Tibial artery (tissue), 4 donors: Measurements from ENCODE around the gene AIFM2.

ENCODE experiments used
- DNase-seq, 2 donors: peaks; one replicate each; pipeline ENCODE4 v3.0.0-alpha.2; 2019
- H3K27ac ChIP-seq, 2 donors: fragments of 200-600 bp; sonication (generic) in 1 of 2; 1 replicate in 1 of 2; 2 replicates in 1 of 2; pipeline ENCODE4 v1.5.1; 2018 to 2019; ENCODE audit warnings: mild to moderate bottlenecking in 1 of 2
- H3K27me3 ChIP-seq, 2 donors: fragments of 200-600 bp; sonication (generic) in 1 of 2; one replicate each; pipeline versions ENCODE4 v1.5.1 to v1.6.0; 2016 to 2019
- H3K36me3 ChIP-seq, 3 donors: fragments of 200-600 bp; sonication (generic) in 2 of 3; one replicate each; pipeline ENCODE4 v1.5.1; 2016 to 2019; ENCODE audit warnings: mild to moderate bottlenecking in 2 of 3
- H3K4me1 ChIP-seq, 4 donors: fragments of 200-600 bp; sonication (generic) in 2 of 4; 1 replicate in 3 of 4; 2 replicates in 1 of 4; pipeline ENCODE4 v1.5.1; 2016 to 2019
- H3K4me3 ChIP-seq, 2 donors: fragments of 200-600 bp; sonication (generic) in 1 of 2; 1 replicate in 1 of 2; 2 replicates in 1 of 2; pipeline ENCODE4 v1.5.1; 2018 to 2019; ENCODE audit warnings: mild to moderate bottlenecking in 2 of 2
- H3K9me3 ChIP-seq, 3 donors: fragments of 200-600 bp; sonication (generic) in 1 of 3; one replicate each; pipeline ENCODE4 v1.5.1; 2016 to 2019
- CTCF ChIP-seq, 2 experiments: fragments of 200-600 bp in 1 of 2; fragments of 450-650 bp in 1 of 2; IDR thresholded peaks; one replicate each; pipeline ENCODE4 v1.5.1; 2017 to 2019; ENCODE audit warnings: antibody characterized with exemption in 2 of 2, mild to moderate bottlenecking in 1 of 2, moderate library complexity in 1 of 2
- intact Hi-C: fragments of 100-400 bp; cut with DNase I; formaldehyde crosslinking; loops from one replicate; pipeline ENCODE4 v1.15.0; 2023; ENCODE audit warnings: low total_unique reads

AIFM2 gene

GRCh38 chr10:70174058-70174741 lies 41.6 kb upstream of the AIFM2 start:
- Histone ChIP-seq H3K27me3 (peaks cover 0 to 10% of the 10 kb centered on the region in 2 donors), H3K9me3 (no peaks in the 10 kb centered on the region), H3K27ac (no peak overlapping the region), H3K36me3 (no peaks in the 10 kb centered on the region), H3K4me3 (no peak overlapping the region), H3K4me1 (peaks cover 0 to 9% (median 5%) of the 10 kb centered on the region in 4 donors)
- no peak for TF ChIP-seq CTCF (IDR thresholded peaks at IDR 0.05)
- no peak for DNase-seq
- intact Hi-C loops = no loop called here

- no peaks in the 10 kb centered on the region for H3K9me3 ChIP-seq
- peaks cover 0 to 48% (median 26%) of the 10 kb centered on the region in 4 donors for H3K4me1 ChIP-seq
- H3K4me3 ChIP-seq = peak overlapping the region; percentile 70 to 87
- H3K36me3 ChIP-seq = no peaks in the 10 kb centered on the region
- no peak for TF ChIP-seq CTCF (IDR thresholded peaks at IDR 0.05)
- H3K27ac ChIP-seq = peak overlapping the region; percentile 91 to 94
- intact Hi-C loops = no loop called here
- peak in 1 of 2 donors; percentile 41 for DNase-seq
- H3K27me3 ChIP-seq = no peaks in the 10 kb centered on the region
Observed at GRCh38 chr10:70169649-70170364, 37.2 kb upstream of the AIFM2 start.

- Histone ChIP-seq H3K4me1 (peaks cover 0 to 55% (median 28%) of the 10 kb centered on the region in 4 donors), H3K9me3 (no peaks in the 10 kb centered on the region), H3K27me3 (no peaks in the 10 kb centered on the region), H3K4me3 (peak overlapping the region; percentile 70 to 87), H3K27ac (peak overlapping the region; percentile 91 to 94), H3K36me3 (no peaks in the 10 kb centered on the region)
- no peak for TF ChIP-seq CTCF (IDR thresholded peaks at IDR 0.05)
- intact Hi-C loops = no loop called here
- no peak for DNase-seq
Observed at GRCh38 chr10:70169011-70169410, 36.4 kb upstream of the AIFM2 start.

GRCh38 chr10:70167246-70167645 lies 34.6 kb upstream of the AIFM2 start:
- TF ChIP-seq CTCF (IDR thresholded peaks at IDR 0.05) = no peak
- DNase-seq = no peak
- Histone ChIP-seq H3K27me3 (no peaks in the 10 kb centered on the region), H3K9me3 (no peaks in the 10 kb centered on the region), H3K4me1 (peaks cover 3 to 72% (median 36%) of the 10 kb centered on the region in 4 donors), H3K4me3 (no peak overlapping the region), H3K27ac (no peak overlapping the region), H3K36me3 (no peaks in the 10 kb centered on the region)
- intact Hi-C loops = no loop called here

- no peaks in the 10 kb centered on the region for H3K9me3 ChIP-seq
- H3K27me3 ChIP-seq = no peaks in the 10 kb centered on the region
- H3K36me3 ChIP-seq = peaks cover 0 to under 1% (median 0%) of the 10 kb centered on the region in 3 donors
- DNase-seq = no peak
- intact Hi-C loops = no loop called here
- no peak for TF ChIP-seq CTCF (IDR thresholded peaks at IDR 0.05)
- no peak overlapping the region for H3K27ac ChIP-seq
- peaks cover 3 to 77% (median 42%) of the 10 kb centered on the region in 4 donors for H3K4me1 ChIP-seq
- no peak overlapping the region for H3K4me3 ChIP-seq
Observed at GRCh38 chr10:70166394-70166793, 33.8 kb upstream of the AIFM2 start.
